Right ventricle myocardium superior (tissue), 1 donor: ENCODE results near the gene NCOA5. TPM values are rescaled to one million over a fixed set of nuclear protein-coding genes. Genes with fewer than 3 reads are reported as not detected.
A peak's percentile ranks its signal among the peaks of the same experiment; 100 is the strongest.

Experiments used
- ATAC-seq: fragments of 200-7000 bp; cut with Tn5 transposase; one replicate; pipeline ENCODE4 v1.9.1; 2020; ENCODE audit warnings: mild to moderate bottlenecking; ENCODE audit not compliant: poor library complexity
- DNase-seq: peaks from one replicate; pipeline ENCODE4 v3.0.0-alpha.2; 2020
- intact Hi-C: fragments of 100-400 bp; cut with DNase I; formaldehyde crosslinking; loops from one replicate; pipeline ENCODE4 v1.11.2; 2022
- total RNA-seq: library from RNA; stranded (reverse); fragmentation: NEBNext Ultra II Directional; extraction: Animal tissue kit (Norgen Biotek cat#: 25700); gene quantifications from one replicate; pipeline ENCODE4 v1.2.1, GENCODE V29; 2021
- donor health status: DM: no; HTN: yes; CAD: no; lungs with severe emphysema.

NCOA5 gene
- total RNA-seq, 1 donor from 2014 or later: 23.0 TPM

GRCh38 chr20:46030284-46031013 is 59.3 kb downstream of the NCOA5 start:
- ATAC-seq (no peak), DNase-seq (no peak)
- intact Hi-C loops: no loop called here

GRCh38 chr20:46028772-46029371 is 60.9 kb downstream of the NCOA5 start, which contains the start of gene SLC12A5:
TSS of gene SLC12A5 (plus strand) at chr20:46029215. CDS start at chr20:46029345, 130 bp downstream.
- intact Hi-C loops: loop anchor here (10.0 kb wide), 1 partner anchor 146 kb away; no protein-coding TSS in a partner anchor
- DNase-seq: no peak
- no peak for ATAC-seq

GRCh38 chr20:46028110-46028509 is 61.7 kb downstream of the NCOA5 start:
- no peak for ATAC-seq
- no peak for DNase-seq
- intact Hi-C loops: loop anchor here (10.0 kb wide), 1 partner anchor 147 kb away; no protein-coding TSS in a partner anchor

DNA sequence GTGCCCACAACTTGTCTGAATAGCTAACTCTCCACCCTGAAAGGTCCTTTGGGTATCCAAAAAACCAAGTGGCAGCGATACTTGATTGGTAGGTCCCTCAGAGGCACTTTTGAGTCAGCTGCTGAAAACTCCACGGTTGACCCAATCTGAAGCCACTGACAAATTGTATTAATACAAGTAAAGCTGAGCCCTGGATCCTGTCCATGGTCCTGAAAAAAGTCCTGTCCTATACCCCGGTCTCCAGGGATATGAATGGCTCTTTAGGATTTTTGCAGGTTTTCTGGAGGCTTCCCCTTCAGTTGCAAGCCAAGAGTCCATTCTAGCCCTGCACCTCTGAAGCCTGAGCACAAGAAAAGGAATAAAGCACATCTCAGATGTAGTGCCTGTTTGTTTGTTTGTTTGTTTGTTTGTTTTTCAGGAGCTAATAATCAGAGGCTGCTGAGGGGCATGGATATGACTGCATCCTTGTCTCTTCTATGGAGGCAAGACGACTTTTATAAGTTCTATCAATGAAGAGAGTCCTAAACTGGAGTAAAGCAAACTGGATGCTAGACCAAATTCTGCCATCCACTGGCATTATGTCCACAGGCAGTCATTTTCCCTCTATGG is 62.4 kb downstream of the NCOA5 start:
- ATAC-seq (no peak), DNase-seq (no peak)
- intact Hi-C loops: loop anchor here (10.0 kb wide), 1 partner anchor 147 kb away; no protein-coding TSS in a partner anchor

DNA sequence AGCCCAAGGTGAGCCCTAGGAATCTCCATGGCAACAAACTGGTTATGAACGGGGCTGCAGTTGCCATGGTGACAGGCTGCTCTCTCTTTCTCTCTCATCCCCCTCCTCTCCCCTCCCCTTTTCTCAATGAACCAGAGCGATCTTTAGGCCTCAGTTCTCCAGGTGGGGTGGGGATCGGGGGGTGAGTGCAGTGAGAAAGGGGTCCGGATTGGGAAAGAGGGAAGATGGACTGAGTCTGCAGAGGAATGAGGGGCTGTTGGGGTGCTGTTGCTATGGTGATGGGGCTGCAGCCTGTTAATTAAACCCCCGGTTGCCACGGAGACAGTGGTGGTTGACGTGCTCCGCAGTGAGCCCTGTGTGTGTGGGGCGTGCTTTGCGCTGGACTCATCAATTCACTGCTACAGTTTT is 64.4 kb downstream of the NCOA5 start:
- DNase-seq: no peak
- intact Hi-C loops: loop anchor here (10.0 kb wide), 1 partner anchor 149 kb away; no protein-coding TSS in a partner anchor
- ATAC-seq: no peak

DNA sequence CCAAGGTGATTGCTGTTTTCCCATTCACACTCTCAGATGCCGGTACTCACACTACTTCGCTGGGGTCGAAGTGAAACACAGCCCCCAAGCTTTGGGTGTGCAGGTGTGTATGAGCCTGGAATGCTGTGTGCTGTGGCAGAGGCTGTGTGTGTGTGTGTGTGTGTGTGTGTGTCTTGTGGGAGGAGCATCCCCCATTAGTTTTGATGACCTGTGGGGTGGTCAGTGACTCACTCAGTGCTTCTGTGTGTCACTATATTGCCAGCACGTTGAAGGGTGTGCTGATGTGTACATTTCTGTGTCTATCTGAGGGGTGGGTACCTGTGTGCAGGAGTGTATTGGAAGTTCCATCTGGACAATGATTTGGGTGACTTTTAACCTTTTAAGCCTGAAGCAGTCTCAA is 65.8 kb downstream of the NCOA5 start:
- no peak for DNase-seq
- no peak for ATAC-seq
- intact Hi-C loops: loop anchor here (5.0 to 10.0 kb wide), 2 partner anchors 151 to 323 kb away; no protein-coding TSS in a partner anchor

DNA sequence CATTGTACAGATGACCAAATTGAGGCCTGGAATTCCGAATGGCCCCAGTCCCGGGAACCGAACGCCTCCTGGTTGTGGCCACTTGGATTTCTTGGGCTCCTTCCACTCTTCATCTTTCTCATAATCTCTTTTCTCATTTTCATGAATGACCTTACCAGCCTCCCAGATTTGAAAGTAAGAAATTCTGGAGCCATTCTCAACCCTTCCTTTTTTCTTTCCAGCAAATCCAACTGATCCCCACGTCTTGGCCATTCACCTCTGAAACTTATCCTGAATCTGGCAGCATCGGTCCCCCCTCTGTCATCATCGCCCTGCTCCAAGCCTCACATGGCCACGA is 66.6 kb downstream of the NCOA5 start:
- no peak for DNase-seq
- intact Hi-C loops: loop anchor here (5.0 to 10.0 kb wide), 2 partner anchors 152 to 324 kb away; no protein-coding TSS in a partner anchor
- no peak for ATAC-seq

DNA sequence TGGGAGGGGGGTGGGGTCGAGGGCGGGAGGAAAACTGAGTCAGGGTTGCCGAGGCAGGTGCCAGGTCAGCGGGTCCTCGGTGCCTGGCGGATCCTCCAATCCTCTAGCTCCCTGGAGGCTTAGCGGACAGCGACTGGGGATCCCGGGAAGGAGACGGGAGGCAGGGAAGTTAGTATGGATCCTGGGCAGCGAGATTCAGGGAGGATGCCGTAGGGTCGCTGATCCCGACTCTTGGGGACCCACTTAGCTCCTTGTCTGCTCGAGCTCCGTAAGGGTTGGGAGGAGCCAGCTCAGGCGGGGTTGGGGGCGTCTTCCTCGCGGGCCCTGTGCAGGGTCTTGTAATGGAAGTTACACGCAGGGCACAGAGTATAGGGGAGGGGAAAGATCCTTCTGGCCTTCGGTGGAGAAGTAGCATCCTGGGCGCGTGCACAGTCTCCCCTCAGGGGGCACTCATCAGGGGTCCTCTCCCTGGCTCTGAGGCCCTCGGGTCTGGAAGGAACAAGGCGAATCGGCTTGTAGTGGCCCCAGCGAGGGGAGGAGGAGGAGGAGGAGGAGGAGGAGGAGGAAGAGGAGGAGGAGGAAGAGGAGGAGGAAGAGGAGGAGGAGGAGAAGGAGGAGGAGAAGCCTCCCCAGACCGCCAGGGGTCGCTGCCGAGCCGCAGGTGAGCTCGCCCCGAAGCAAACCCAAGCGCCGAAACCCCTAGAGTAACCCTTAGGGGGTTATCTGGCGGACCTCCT is 67.2 kb downstream of the NCOA5 start:
- DNase-seq: peak; percentile 80
- intact Hi-C loops: loop anchor here (5.0 to 10.0 kb wide), 2 partner anchors 152 to 325 kb away; no protein-coding TSS in a partner anchor
- peak; percentile 79 for ATAC-seq

GRCh38 chr20:46021361-46022359 is 68.1 kb downstream of the NCOA5 start:
- intact Hi-C loops: loop anchor here (5.0 to 10.0 kb wide), 2 partner anchors 153 to 326 kb away; no protein-coding TSS in a partner anchor
- peak; percentile 47 for DNase-seq
- ATAC-seq: peak; percentile 20

GRCh38 chr20:46020555-46020954 is 69.2 kb downstream of the NCOA5 start:
- ATAC-seq (no peak), DNase-seq (no peak)
- intact Hi-C loops: loop anchor here (5.0 to 10.0 kb wide), 2 partner anchors 154 to 327 kb away; no protein-coding TSS in a partner anchor

GRCh38 chr20:46018611-46019010 is 71.2 kb downstream of the NCOA5 start:
- ATAC-seq: no peak
- intact Hi-C loops: no loop called here
- no peak for DNase-seq

GRCh38 chr20:46018112-46018511 is 71.7 kb downstream of the NCOA5 start:
- no peak for DNase-seq
- no peak for ATAC-seq
- intact Hi-C loops: no loop called here

DNA sequence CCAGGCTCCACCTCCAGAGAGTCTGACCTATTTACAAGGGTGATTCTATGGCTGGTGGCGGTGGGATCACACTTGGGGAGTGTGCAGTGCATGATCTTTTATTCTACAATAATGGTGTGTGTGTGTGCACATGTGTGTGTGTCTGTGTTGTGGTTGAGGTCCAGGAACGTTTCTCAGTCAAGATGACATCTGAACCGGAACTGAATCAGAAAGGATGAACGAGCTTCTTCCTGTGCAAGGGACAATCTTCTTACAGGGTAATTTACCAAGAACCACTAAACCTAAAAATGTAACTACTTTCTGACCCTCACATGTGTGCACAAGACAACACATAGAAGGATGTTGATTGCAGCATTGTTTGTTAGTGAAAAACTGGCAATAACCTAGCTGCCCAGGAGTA is 72.5 kb downstream of the NCOA5 start:
- intact Hi-C loops: no loop called here
- DNase-seq (no peak), ATAC-seq (no peak)

DNA sequence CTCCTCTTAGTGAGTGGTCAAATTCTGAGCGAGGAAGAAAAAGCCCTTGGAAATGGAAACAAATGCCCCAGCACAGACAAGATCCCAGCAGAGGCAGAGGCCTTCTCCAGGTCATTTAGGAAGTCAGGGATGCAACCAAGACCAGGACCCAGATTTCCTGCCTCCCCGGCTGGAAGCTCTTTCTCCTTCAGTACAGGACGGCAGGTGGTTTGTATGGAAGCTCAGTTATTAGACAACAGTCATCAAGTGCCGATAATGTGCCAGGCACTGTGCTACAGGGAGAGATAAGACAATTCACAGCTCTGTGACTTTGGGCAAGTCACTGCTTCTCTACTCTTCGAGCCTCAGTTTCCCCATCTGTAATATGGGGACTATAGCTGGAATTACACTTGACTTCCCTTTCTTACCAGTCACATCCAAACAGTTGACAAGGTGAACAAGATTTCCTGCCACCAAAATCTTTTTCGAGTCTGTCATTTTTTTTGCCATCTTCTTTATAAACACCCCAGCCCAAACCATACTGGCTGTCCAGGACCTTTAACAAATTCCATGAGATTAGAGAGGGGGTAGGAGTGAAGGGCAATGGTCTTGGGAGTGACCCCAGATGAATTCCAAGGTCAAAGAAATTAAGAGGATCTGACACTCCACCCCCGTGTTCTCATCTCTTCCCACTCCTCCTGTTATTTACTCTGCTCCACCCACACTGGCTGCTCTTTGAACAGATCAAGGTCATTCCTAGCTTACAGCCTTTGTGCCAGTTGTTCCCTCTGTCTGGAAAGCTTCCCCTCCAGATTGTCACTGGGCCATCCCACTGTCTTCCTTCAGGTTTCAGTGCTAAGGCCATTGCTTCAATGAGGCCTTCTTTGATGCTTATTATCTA is 75.0 kb downstream of the NCOA5 start:
- no peak for DNase-seq
- intact Hi-C loops: no loop called here
- ATAC-seq: no peak

DNA sequence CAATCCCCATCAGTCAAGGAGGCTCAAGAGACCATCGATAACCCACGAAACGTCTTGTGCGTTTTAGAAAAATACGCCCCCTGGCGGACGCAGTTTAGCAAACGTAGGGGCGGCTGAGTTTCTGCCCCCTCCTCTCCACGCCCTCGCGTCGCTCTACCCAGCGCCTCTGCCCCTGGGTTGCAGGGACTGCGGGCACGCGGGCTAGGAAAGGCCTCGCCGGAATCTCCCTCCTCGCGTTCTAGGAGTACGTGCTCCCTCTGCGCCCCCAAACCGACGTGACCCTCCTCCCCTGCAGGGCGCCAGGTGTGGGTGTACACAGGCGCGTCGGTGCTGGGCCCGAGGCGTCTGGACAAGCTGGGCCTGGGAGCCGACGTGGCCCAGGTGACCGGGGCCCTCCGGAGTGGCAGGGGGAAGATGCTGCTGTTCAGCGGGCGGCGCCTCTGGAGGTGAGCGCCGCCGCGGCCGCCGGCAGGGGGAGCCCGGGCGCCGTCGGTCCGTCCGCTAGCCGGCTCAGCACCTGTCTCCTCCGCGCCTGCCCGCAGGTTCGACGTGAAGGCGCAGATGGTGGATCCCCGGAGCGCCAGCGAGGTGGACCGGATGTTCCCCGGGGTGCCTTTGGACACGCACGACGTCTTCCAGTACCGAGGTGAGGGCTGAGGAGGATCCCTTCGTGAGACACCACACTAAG is 75.8 kb downstream of the NCOA5 start:
- peak; percentile 80 for ATAC-seq
- DNase-seq: peak; percentile 64
- intact Hi-C loops: no loop called here

GRCh38 chr20:46013322-46013828 is 76.4 kb downstream of the NCOA5 start:
- ATAC-seq: no peak
- intact Hi-C loops: no loop called here
- no peak for DNase-seq
